IPS DF 6.9 (cell line): Measurements from ENCODE around the gene FAT1.
A peak's percentile ranks its signal among the peaks of the same experiment; 100 is the strongest.

Experiments used
- DNase-seq: peaks from one replicate; pipeline ENCODE4 v3.0.0-alpha.2; 2013; ENCODE audit warnings: low read depth, low spot score
- H3K27ac ChIP-seq: one replicate; pipeline ENCODE4 v1.5.1; 2013; ENCODE audit warnings: low read length, control low read depth
- H3K27me3 ChIP-seq: 2 replicates; pipeline ENCODE4 v1.6.1; 2013; ENCODE audit warnings: mild to moderate bottlenecking, low read length; ENCODE audit not compliant: control insufficient read depth, insufficient read depth
- H3K36me3 ChIP-seq: 2 replicates; pipeline ENCODE4 v1.6.1; 2013; ENCODE audit warnings: low read length; ENCODE audit not compliant: control insufficient read depth, insufficient read depth
- H3K4me1 ChIP-seq: 2 replicates; pipeline ENCODE4 v1.6.1; 2013; ENCODE audit warnings: low read length; ENCODE audit not compliant: control insufficient read depth, insufficient read depth
- H3K4me3 ChIP-seq: 2 replicates; pipeline ENCODE4 v1.5.1; 2013; ENCODE audit warnings: mild to moderate bottlenecking, low read length
- H3K9me3 ChIP-seq: 2 replicates; pipeline ENCODE4 v1.6.1; 2013; ENCODE audit warnings: low read length, inconsistent platforms; ENCODE audit not compliant: control insufficient read depth, insufficient read depth
- WGBS: extraction: QIAGEN DNeasy Blood & Tissue Kit; methylation state at CpG from one replicate; pipeline ENCODE4 v1.1.7; 2013; ENCODE audit warnings: mixed read lengths, missing lambda C conversion rate; ENCODE audit not compliant: insufficient read length, insufficient coverage; 5-methylcytosine and 5-hydroxymethylcytosine counted together

The FAT1 gene

DNA sequence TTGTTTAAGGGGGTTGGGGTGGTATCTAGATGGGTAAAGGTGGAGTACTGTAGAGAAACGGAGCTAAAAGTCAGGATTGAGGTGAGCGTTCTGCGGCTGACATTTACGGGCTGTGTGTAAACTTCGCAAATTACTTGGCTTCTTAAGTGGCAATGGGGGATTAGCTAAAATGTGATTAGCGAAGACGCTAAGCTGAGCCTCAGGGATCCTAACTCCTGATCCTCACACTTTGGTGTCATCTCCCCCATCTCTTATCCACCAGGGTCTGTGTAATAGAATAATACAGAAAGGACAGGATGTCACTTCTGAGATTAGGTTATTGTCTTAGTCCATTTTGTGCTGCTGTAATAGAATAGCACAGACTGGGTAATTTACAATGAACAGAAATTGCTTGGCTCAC is 10.6 kb upstream of the FAT1 start:
- H3K27me3 ChIP-seq, result no peaks in the 10 kb centered on the region
- no peak for DNase-seq
- no peaks in the 10 kb centered on the region for H3K4me1 ChIP-seq
- H3K4me3 ChIP-seq, result no peak overlapping the region
- H3K9me3 ChIP-seq, result no peaks in the 10 kb centered on the region
- H3K36me3 ChIP-seq, result no peaks in the 10 kb centered on the region
- no CpG with 5 or more reads among the region's 7 CpGs for WGBS
- no peak overlapping the region for H3K27ac ChIP-seq

DNA sequence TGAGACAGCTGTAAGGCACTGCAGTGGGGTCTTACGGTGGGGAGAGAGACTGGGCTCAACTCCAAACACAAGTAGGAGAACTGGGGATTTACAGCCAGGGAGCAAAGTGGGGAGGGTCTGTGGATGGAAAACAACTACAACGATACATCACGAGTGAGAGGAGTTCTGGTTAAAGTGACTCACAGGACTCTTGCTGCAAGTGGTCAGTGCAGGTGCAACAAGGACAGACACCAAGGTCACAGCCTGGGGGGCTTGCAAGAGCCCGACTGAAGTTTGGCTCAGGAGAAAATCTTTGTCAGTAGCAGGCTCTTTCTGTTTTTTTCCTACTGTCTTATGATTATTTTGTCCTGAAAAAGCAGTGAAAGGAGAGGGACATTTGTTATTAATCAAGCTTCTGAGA is 10.1 kb upstream of the FAT1 start:
- no CpG with 5 or more reads among the region's 4 CpGs for WGBS
- no peak overlapping the region for H3K4me3 ChIP-seq
- no peak overlapping the region for H3K27ac ChIP-seq
- H3K27me3 ChIP-seq, result no peaks in the 10 kb centered on the region
- DNase-seq, result no peak
- no peaks in the 10 kb centered on the region for H3K36me3 ChIP-seq
- no peaks in the 10 kb centered on the region for H3K4me1 ChIP-seq
- no peaks in the 10 kb centered on the region for H3K9me3 ChIP-seq

DNA sequence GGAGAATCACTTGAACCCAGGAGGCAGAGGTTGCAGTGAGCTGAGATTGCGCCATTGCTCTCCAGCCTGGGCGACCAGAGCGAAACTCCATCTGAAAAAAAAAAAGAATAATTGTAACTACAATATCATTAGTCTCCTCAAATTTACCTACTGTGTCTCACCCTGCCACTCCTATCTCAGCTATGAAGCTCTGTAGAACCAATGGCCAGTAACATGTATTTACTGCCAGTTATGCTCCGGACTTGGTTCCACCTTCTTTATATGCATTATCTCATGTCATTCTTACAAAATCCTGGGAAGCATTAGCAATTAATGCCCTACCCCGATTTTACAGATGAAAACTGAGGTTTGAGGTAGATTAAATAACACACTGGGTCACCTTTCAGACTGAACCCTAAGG is 7.0 kb upstream of the FAT1 start:
- Histone ChIP-seq H3K4me1 (peaks cover 2% of the 10 kb centered on the region; the same call in 1 of the 2 replicates), H3K4me3 (no peak overlapping the region), H3K9me3 (no peaks in the 10 kb centered on the region), H3K27me3 (no peaks in the 10 kb centered on the region), H3K36me3 (no peaks in the 10 kb centered on the region), H3K27ac (no peak overlapping the region)
- no CpG with 5 or more reads among the region's 5 CpGs for WGBS
- no peak for DNase-seq

DNA sequence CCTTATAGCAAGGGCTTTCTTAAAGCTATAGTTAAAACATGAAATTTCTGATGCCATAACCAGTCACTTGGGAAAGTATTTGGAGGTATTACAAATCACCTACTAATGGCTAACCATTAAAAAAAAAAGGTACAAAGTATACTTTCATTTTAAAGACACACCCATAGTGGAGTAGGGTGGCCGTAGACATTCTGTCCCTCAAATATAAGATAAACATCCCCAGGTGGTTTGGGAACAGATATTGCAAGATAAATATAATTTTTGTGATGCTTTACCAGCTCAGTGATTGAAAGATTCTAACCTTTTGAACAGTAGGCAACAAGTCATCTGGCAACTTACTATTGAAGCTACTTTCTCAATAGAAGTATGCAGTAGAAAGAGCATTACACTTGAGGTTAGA is 6.2 kb upstream of the FAT1 start:
- Histone ChIP-seq H3K4me3 (no peak overlapping the region), H3K4me1 (peaks cover 2% of the 10 kb centered on the region; the same call in 1 of the 2 replicates), H3K36me3 (no peaks in the 10 kb centered on the region), H3K27me3 (no peaks in the 10 kb centered on the region), H3K27ac (no peak overlapping the region), H3K9me3 (no peaks in the 10 kb centered on the region)
- WGBS, result no CpG with 5 or more reads among the region's 1 CpG
- DNase-seq, result no peak

DNA sequence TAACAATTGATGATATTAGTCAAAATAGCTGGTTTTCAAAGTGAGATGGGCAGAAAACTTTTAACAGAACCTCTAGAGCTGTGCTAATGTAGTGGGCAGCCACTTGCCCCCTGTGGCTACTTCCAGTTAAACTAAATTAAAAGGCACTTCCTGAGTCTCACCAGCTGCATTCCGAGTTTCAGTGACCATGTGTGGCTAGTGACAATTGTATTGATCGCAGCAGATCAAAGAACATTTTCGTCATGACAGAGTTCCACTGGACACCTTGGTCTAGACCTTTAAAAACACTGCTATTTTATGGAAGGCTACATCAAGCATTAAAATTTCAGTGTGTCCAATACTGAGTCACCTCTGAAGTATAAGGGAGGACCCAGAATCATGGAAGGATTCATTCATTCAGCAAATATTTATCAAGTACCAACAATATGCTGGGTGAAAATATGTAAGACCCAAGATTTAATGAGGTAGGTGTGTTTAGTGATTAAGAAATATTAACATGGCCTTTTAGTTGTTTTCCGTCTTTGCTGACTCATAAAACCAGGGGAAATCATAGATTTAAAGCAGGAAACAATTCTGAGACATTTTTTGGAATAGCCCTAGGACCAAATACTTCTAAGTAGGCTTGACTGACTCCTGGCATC is 5.1 kb upstream of the FAT1 start:
- Histone ChIP-seq H3K9me3 (no peaks in the 10 kb centered on the region), H3K27me3 (no peaks in the 10 kb centered on the region), H3K27ac (no peak overlapping the region), H3K4me1 (peaks cover 2% of the 10 kb centered on the region; the same call in 1 of the 2 replicates), H3K4me3 (no peak overlapping the region), H3K36me3 (no peaks in the 10 kb centered on the region)
- no CpG with 5 or more reads among the region's 4 CpGs for WGBS
- DNase-seq, result no peak

DNA sequence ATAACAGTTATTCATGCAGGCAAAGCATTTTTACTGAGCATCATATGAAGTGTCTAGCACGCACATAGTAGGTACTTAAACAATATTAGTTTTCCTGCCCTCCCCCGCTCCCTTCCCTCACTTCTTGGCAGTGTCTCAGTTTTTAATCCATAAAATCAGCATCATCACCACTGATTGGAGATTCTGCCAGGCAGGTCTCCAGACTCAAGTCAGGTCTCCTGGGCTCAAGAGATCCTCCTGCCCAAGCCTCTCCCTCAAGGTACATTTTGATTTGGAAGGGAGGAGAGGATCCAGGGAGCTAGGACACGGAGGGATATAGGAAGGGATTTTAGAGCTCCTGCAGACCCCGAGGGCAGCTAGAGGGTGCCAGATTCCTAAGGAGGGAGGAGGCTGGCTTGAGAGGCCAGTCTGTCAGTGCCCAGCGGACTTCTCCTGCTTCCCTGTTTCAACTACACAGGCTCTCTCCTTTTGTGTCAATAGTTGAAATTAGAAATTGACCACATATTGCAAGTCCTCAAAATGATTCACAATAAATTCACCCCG is 4.4 kb upstream of the FAT1 start:
- Histone ChIP-seq H3K36me3 (no peaks in the 10 kb centered on the region), H3K4me1 (peaks cover 2% of the 10 kb centered on the region; the same call in 1 of the 2 replicates), H3K4me3 (no peak overlapping the region), H3K9me3 (no peaks in the 10 kb centered on the region), H3K27me3 (no peaks in the 10 kb centered on the region), H3K27ac (no peak overlapping the region)
- no CpG with 5 or more reads among the region's 6 CpGs for WGBS
- DNase-seq, result no peak

DNA sequence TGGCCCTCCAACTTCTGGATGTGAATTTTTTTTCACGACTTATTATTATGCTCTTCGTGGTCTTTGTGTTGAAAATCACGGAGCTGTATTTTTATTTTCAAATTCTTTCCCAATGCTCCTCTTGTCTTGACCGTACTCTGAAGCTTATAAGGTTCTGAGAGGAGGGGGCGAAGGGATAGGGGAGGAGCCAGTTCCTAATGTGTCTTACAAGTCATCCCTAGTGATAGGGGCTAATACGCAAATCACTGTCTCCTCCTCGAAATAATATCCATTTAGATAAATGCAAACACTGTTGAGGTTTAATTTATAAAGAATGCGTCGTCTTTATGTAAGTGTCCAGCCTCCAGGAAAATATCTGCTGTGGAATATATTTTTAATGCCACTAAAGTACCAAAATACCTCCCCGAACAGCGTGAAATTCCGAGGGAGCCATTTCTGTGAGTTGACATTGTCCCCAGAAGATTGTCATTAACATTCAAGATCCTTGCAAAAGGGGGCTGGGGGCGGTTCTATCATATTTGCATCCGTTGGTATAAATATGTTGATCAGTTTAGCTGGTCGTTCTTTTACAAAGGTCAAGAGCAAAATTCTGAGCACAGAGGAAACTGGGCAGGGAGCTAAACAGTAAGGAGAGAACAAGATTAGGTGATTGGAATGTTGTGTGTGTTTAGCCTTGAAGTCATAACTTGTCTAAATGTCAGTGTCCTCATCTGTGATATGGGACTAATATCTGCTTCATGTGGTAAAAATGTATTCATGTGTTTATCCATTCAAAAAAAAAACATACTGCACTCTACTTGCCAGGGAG is 3.7 kb upstream of the FAT1 start:
- peak overlapping the region; percentile 77; the same call in 1 of the 2 replicates for H3K4me3 ChIP-seq

DNA sequence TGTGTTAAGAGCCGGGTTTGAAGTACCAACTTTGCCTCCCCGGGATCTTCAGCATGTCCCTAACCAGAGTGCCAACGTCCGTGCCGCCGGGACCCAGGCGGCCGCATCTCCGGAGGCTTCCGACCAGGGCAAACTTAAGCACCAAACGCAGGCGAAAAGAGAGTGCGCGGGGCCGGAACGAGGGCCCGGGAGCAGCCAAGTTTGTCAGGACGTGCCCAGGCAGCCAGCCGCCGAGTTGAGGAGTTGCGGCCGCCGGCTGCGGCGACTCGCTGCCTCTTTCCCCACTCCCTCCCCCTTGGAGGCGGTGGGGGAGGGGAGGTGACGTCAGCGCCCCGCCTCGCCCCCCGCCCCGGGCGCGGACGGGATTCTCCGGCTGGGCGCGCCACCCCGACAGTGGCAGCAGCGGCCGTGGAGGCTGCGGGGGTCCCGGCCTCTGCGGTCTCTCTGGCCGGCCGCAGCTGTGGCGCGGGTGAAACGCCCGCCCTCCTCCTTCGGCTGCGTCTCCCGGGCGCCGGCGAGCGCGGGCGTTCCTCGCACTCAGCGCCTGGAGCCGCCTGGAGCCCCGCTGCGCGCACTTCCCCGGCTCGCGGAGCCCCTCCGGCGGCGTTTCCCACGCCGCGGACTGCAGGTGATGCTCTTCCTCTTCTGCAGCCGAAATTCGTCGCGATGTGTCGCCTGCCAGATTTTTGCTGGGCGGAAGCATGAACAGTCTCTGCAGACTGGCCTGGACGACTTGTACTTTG is 2.9 kb upstream of the FAT1 start:
- Histone ChIP-seq H3K36me3 (no peaks in the 10 kb centered on the region), H3K27ac (no peak overlapping the region), H3K4me3 (peak overlapping the region; percentile 77; the same call in 1 of the 2 replicates), H3K9me3 (no peaks in the 10 kb centered on the region), H3K4me1 (peaks cover 2% of the 10 kb centered on the region; the same call in 1 of the 2 replicates), H3K27me3 (no peaks in the 10 kb centered on the region)
- DNase-seq, result no peak
- no CpG with 5 or more reads among the region's 82 CpGs for WGBS

More for the DNA sequence above, 3.7 kb upstream of the FAT1 start:
- Histone ChIP-seq H3K36me3 (no peaks in the 10 kb centered on the region), H3K27ac (no peak overlapping the region), H3K4me1 (peaks cover 2% of the 10 kb centered on the region; the same call in 1 of the 2 replicates), H3K9me3 (no peaks in the 10 kb centered on the region), H3K27me3 (no peaks in the 10 kb centered on the region)
- no CpG with 5 or more reads among the region's 15 CpGs for WGBS
- no peak for DNase-seq

DNA sequence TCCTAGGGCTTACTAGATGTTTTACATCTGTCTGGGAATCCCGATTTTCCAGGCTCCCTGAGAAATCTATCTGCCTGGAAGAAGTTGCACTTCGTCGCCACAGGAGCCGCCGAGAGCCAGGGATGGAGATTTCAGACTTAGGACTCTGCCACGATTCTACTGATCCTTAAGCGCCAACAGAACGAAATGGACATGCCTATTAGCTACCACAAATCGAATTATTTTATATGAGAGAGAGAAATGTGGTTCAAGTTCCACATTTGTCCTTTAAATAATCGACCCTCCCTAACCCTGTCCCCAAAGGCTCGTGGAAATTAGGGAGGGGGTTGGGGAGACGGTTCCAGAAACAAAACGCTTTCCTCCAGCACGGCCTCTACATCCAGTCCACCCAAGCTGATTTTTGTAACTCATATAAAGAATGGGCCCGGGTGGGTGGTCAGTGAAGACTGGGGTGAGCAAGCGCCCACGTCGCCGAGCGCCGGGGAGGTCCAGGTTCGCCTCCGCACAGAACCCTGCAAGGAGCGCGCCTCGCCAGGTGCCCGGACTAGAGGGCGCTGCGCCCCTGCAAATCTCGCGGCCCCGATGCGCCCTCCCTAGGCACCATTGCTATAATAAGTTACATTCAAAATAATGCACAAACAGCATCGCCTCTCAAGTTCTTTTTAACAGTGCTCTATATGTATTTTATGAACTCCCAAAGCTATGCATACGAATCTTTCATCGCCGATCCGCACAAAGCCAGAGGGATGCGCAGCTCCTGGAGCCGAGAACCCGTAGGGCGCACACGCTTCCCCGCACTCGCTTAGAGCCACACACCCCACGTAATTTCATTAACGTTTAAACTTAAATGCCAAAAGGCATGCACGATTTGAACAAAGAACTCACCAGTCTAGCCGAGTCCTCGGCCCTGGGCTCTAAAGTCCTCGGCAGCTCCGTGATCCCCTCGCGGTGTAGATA is 2.1 kb upstream of the FAT1 start:
- no peak overlapping the region for H3K27ac ChIP-seq
- no peaks in the 10 kb centered on the region for H3K36me3 ChIP-seq
- no peaks in the 10 kb centered on the region for H3K27me3 ChIP-seq
- WGBS, result no CpG with 5 or more reads among the region's 54 CpGs
- peaks cover 2% of the 10 kb centered on the region; the same call in 1 of the 2 replicates for H3K4me1 ChIP-seq
- DNase-seq, result no peak
- H3K4me3 ChIP-seq, result peak overlapping the region; percentile 77
- no peaks in the 10 kb centered on the region for H3K9me3 ChIP-seq
